Sigmoid colon (tissue), 7 donors: ENCODE data around the gene PAPPA. TPM values are rescaled to one million over a fixed set of nuclear protein-coding genes. Genes with fewer than 3 reads are reported as not detected.

ENCODE experiments used
- DNase-seq: peaks from one replicate; pipeline ENCODE4 v3.0.0-alpha.2; 2019
- H3K27ac ChIP-seq, 4 donors: fragments of 200-600 bp; sonication (generic); one replicate each; pipeline ENCODE4 v1.5.1; 2016 to 2019; ENCODE audit warnings: mild to moderate bottlenecking in 1 of 4
- H3K27me3 ChIP-seq, 3 donors: fragments of 200-600 bp; sonication (generic); one replicate each; pipeline ENCODE4 v1.5.1; 2019; ENCODE audit warnings: mild to moderate bottlenecking in 1 of 3
- H3K36me3 ChIP-seq, 4 donors: fragments of 200-600 bp; sonication (generic); one replicate each; pipeline ENCODE4 v1.5.1; 2016 to 2019
- H3K4me1 ChIP-seq, 4 donors: fragments of 200-600 bp; sonication (generic); one replicate each; pipeline ENCODE4 v1.5.1; 2017 to 2019
- H3K4me3 ChIP-seq, 4 donors: fragments of 200-600 bp; sonication (generic); one replicate each; pipeline ENCODE4 v1.5.1; 2017 to 2019; ENCODE audit warnings: mild to moderate bottlenecking in 2 of 4, moderate library complexity in 1 of 4
- H3K9me3 ChIP-seq, 4 donors: fragments of 200-600 bp in 3 of 4; sonication (generic) in 3 of 4; one replicate each; pipeline versions ENCODE4 v1.5.1 to v1.6.1; 2013 to 2019
- CTCF ChIP-seq, 4 experiments: fragments of 450-650 bp in 3 of 4; fragments of 200-600 bp in 1 of 4; IDR thresholded peaks; one replicate each; pipeline ENCODE4 v1.5.1; 2016 to 2019; ENCODE audit warnings: antibody characterized with exemption in 4 of 4, mild to moderate bottlenecking in 3 of 4, moderate library complexity in 2 of 4
- EP300 ChIP-seq, 4 donors: sonication (generic); formaldehyde crosslinking; IDR thresholded peaks; one replicate each; pipeline ENCODE4 v1.6.1; 2017; ENCODE audit warnings: antibody characterized with exemption in 4 of 4
- POLR2A ChIP-seq, 2 donors: fragments of 450-650 bp; IDR thresholded peaks; one replicate each; pipeline ENCODE4 v1.6.1; 2016; ENCODE audit warnings: antibody characterized with exemption in 2 of 2, mild to moderate bottlenecking in 2 of 2, moderate library complexity in 2 of 2
- POLR2AphosphoS5 ChIP-seq, 4 donors: sonication (generic); formaldehyde crosslinking; IDR thresholded peaks; one replicate each; pipeline ENCODE4 v1.6.1; 2017; ENCODE audit warnings: antibody characterized with exemption in 4 of 4
- WGBS, 2 donors: extraction: QIAGEN DNeasy Blood & Tissue Kit; methylation state at CpG; one replicate each; pipeline ENCODE4 v1.1.7; 2013; 5-methylcytosine and 5-hydroxymethylcytosine counted together
- intact Hi-C: fragments of 100-400 bp; cut with DNase I; formaldehyde crosslinking; loops from one replicate; pipeline ENCODE4 v1.15.1; 2023
- polyA plus RNA-seq, 3 donors: library from polyadenylated mRNA; stranded (reverse); fragments of 200-250 nt; gene quantifications; one replicate each; pipeline ENCODE4 v1.2.3, GENCODE V29; 2013
- total RNA-seq, 4 donors: library from RNA; depleted of rRNA; stranded (reverse); fragments of >200 nt; gene quantifications; one replicate each; pipeline ENCODE4 v1.1.0, GENCODE V29; 2016
- donor health status: healthy with polysubstance abuse.
- donor health status: Bipolar disorder and iron deficiency.
- donor health status: healthy.

Gene PAPPA
- total and polyA plus RNA-seq, 7 donors = under 0.01 to 6.6 (median 3.6) TPM

- 39 to 69% methylated on average over 10 of the region's 10 CpGs for WGBS, 2 donors
- intact Hi-C loops = no loop called here
- H3K27ac ChIP-seq = no peak overlapping the region
- no peak overlapping the region for H3K4me3 ChIP-seq
- no peaks in the 10 kb centered on the region for H3K9me3 ChIP-seq
- no peak for DNase-seq
- H3K36me3 ChIP-seq = no peaks in the 10 kb centered on the region
- TF ChIP-seq POLR2AphosphoS5 (IDR thresholded peaks at IDR 0.05) (no peak), CTCF (IDR thresholded peaks at IDR 0.05) (no peak), POLR2A (IDR thresholded peaks at IDR 0.05) (no peak), EP300 (IDR thresholded peaks at IDR 0.05) (no peak)
- H3K4me1 ChIP-seq = no peaks in the 10 kb centered on the region
- H3K27me3 ChIP-seq = no peaks in the 10 kb centered on the region
Measured at GRCh38 chr9:116276651-116277121, 123.1 kb downstream of the PAPPA start.

- Histone ChIP-seq H3K27me3 (no peaks in the 10 kb centered on the region), H3K36me3 (no peaks in the 10 kb centered on the region), H3K4me1 (no peaks in the 10 kb centered on the region), H3K9me3 (no peaks in the 10 kb centered on the region), H3K4me3 (no peak overlapping the region), H3K27ac (no peak overlapping the region)
- WGBS, 2 donors = 39 to 40% methylated on average over 1 of the region's 1 CpG
- TF ChIP-seq POLR2AphosphoS5 (IDR thresholded peaks at IDR 0.05) = no peak
- no peak for TF ChIP-seq EP300 (IDR thresholded peaks at IDR 0.05)
- TF ChIP-seq POLR2A (IDR thresholded peaks at IDR 0.05) = no peak
- no peak for TF ChIP-seq CTCF (IDR thresholded peaks at IDR 0.05)
- no peak for DNase-seq
- intact Hi-C loops = no loop called here
Measured at GRCh38 chr9:116278326-116278725, 124.7 kb downstream of the PAPPA start.

GRCh38 chr9:116279230-116279629 is 125.6 kb downstream of the PAPPA start:
- Histone ChIP-seq H3K36me3 (no peaks in the 10 kb centered on the region), H3K9me3 (no peaks in the 10 kb centered on the region), H3K27ac (no peak overlapping the region), H3K27me3 (no peaks in the 10 kb centered on the region), H3K4me1 (no peaks in the 10 kb centered on the region), H3K4me3 (no peak overlapping the region)
- DNase-seq = no peak
- no peak for TF ChIP-seq CTCF (IDR thresholded peaks at IDR 0.05)
- TF ChIP-seq POLR2A (IDR thresholded peaks at IDR 0.05) = no peak
- TF ChIP-seq EP300 (IDR thresholded peaks at IDR 0.05) = no peak
- no peak for TF ChIP-seq POLR2AphosphoS5 (IDR thresholded peaks at IDR 0.05)
- intact Hi-C loops = no loop called here
- 43 to 68% methylated on average over 11 of the region's 11 CpGs for WGBS, 2 donors

DNA sequence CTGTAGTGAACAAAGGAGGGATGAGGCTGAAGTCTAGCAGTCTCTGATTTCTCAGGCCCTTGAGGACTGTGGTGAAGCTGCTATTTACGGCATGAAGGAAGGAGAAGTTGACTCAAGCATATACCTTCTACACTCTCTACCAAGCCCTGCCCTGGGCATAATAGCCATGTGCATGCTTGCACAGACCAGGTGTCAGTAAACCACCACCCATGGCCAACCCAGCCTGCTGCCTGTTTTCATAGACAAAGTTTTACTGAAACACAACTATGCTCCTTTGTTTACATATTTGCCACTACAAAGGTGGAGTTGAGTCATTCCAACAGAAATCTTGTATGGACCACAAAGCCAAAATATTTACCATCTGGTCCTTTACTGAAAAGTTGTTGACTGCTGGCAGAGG is 126.9 kb downstream of the PAPPA start:
- no peaks in the 10 kb centered on the region for H3K27me3 ChIP-seq
- H3K4me3 ChIP-seq = no peak overlapping the region
- no peak for TF ChIP-seq EP300 (IDR thresholded peaks at IDR 0.05)
- no peak for TF ChIP-seq POLR2A (IDR thresholded peaks at IDR 0.05)
- no peak for TF ChIP-seq POLR2AphosphoS5 (IDR thresholded peaks at IDR 0.05)
- no peak for TF ChIP-seq CTCF (IDR thresholded peaks at IDR 0.05)
- no peak for DNase-seq
- no peaks in the 10 kb centered on the region for H3K36me3 ChIP-seq
- no peaks in the 10 kb centered on the region for H3K9me3 ChIP-seq
- no peak overlapping the region for H3K27ac ChIP-seq
- H3K4me1 ChIP-seq = no peaks in the 10 kb centered on the region
- WGBS, 2 donors = 93 to 96% methylated on average over 1 of the region's 1 CpG
- intact Hi-C loops = no loop called here

- intact Hi-C loops = no loop called here
- WGBS, 2 donors = 84 to 86% methylated on average over 1 of the region's 1 CpG
Measured at GRCh38 chr9:116282597-116282996, 129.0 kb downstream of the PAPPA start.

More at GRCh38 chr9:116282597-116282996, 129.0 kb downstream of the PAPPA start:
- no peaks in the 10 kb centered on the region for H3K4me1 ChIP-seq
- no peak overlapping the region for H3K4me3 ChIP-seq
- no peaks in the 10 kb centered on the region for H3K36me3 ChIP-seq
- no peak for DNase-seq
- no peaks in the 10 kb centered on the region for H3K9me3 ChIP-seq
- H3K27ac ChIP-seq = no peak overlapping the region
- no peak for TF ChIP-seq POLR2AphosphoS5 (IDR thresholded peaks at IDR 0.05)
- no peak for TF ChIP-seq POLR2A (IDR thresholded peaks at IDR 0.05)
- TF ChIP-seq EP300 (IDR thresholded peaks at IDR 0.05) = no peak
- no peak for TF ChIP-seq CTCF (IDR thresholded peaks at IDR 0.05)
- H3K27me3 ChIP-seq = no peaks in the 10 kb centered on the region
